IMR-90 (cell line): Measurements from ENCODE around the gene GPR45. TPM values are rescaled to one million over a fixed set of nuclear protein-coding genes. Genes with fewer than 3 reads are reported as not detected.

ENCODE experiments used
- ATAC-seq: fragments of 200-7000 bp; cut with Tn5 transposase; 2 replicates; pipeline ENCODE4 v1.9.1; 2020; ENCODE audit warnings: low read depth, mild to moderate bottlenecking, moderate library complexity
- BruUV-seq: library from RNA; stranded (reverse); fragments of 400-500 nt; replicated peaks from 2 replicates; lab custom pipeline; 2021; lab: Mats Ljungman, UMichigan
- CTCF ChIA-PET: fragments of 300-600 bp; formaldehyde crosslinking; extraction: SDS; loops from one replicate; lab custom pipeline; 2021; ENCODE audit warnings: antibody characterized with exemption; lab: Yijun Ruan, JAX
- POLR2A ChIA-PET: fragments of 300-600 bp; sonication (Branson Sonifier 250); formaldehyde crosslinking; loops from one replicate; lab custom pipeline; 2022; ENCODE audit warnings: antibody characterized with exemption; ENCODE audit not compliant: unreplicated experiment; lab: Charles Lee
- DNase-seq: peaks from one replicate; pipeline ENCODE4 v3.0.0; 2013
- H2AFZ ChIP-seq: replicated peaks from 2 replicates; pipeline ENCODE3; 2013; ENCODE audit warnings: low read length, mild to moderate bottlenecking; ENCODE audit not compliant: poor library complexity
- H2AK5ac ChIP-seq: 2 replicates; pipeline ENCODE4 v1.6.1; 2013; ENCODE audit warnings: low read depth, low read length, inconsistent platforms
- H2AK9ac ChIP-seq: replicated peaks from 2 replicates; pipeline ENCODE3; 2013; ENCODE audit warnings: mild to moderate bottlenecking, low read depth, low read length, moderate library complexity; ENCODE audit not compliant: poor library complexity
- H2BK120ac ChIP-seq: 2 replicates; pipeline ENCODE4 v1.6.1; 2013; ENCODE audit warnings: low read depth, low read length, inconsistent platforms
- H2BK15ac ChIP-seq: 3 replicates; pipeline ENCODE4 v1.6.1; 2013; ENCODE audit warnings: low read depth, low read length, inconsistent platforms
- H2BK20ac ChIP-seq: 2 replicates; pipeline ENCODE4 v1.6.1; 2013; ENCODE audit warnings: low read depth, mild to moderate bottlenecking, inconsistent platforms, low read length, moderate library complexity
- H2BK5ac ChIP-seq: 2 replicates; pipeline ENCODE4 v1.6.1; 2013; ENCODE audit warnings: mild to moderate bottlenecking, low read depth, low read length, inconsistent platforms; ENCODE audit not compliant: poor library complexity, severe bottlenecking
- H3K14ac ChIP-seq: replicated peaks from 2 replicates; pipeline ENCODE4 v1.6.1; 2013; ENCODE audit warnings: low read depth, low read length, inconsistent platforms
- H3K18ac ChIP-seq: 2 replicates; pipeline ENCODE4 v1.6.1; 2013; ENCODE audit warnings: low read depth, low read length, control low read depth
- H3K23ac ChIP-seq: 2 replicates; pipeline ENCODE4 v1.6.1; 2013; ENCODE audit warnings: low read depth, low read length, inconsistent platforms
- H3K27ac ChIP-seq: 2 replicates; pipeline ENCODE4 v1.5.1; 2013; ENCODE audit warnings: mild to moderate bottlenecking, control low read depth, low read length; ENCODE audit not compliant: insufficient read depth
- H3K27me3 ChIP-seq: 2 replicates; pipeline ENCODE4 v1.6.1; 2013; ENCODE audit warnings: low read length; ENCODE audit not compliant: control insufficient read depth, insufficient read depth
- H3K36me3 ChIP-seq: 2 replicates; pipeline ENCODE4 v1.6.1; 2013; ENCODE audit warnings: low read length, mixed read lengths; ENCODE audit not compliant: control insufficient read depth, insufficient read depth
- H3K4ac ChIP-seq: 2 replicates; pipeline ENCODE4 v1.6.1; 2013; ENCODE audit warnings: low read depth, low read length, inconsistent platforms
- H3K4me1 ChIP-seq: 2 replicates; pipeline ENCODE4 v1.6.1; 2013; ENCODE audit warnings: low read length, mixed read lengths; ENCODE audit not compliant: control insufficient read depth, insufficient read depth
- H3K4me2 ChIP-seq: 2 replicates; pipeline ENCODE4 v1.6.1; 2013; ENCODE audit warnings: low read depth, mild to moderate bottlenecking, control low read depth, low read length, moderate library complexity
- H3K4me3 ChIP-seq: 2 replicates; pipeline ENCODE4 v1.5.1; 2013; ENCODE audit warnings: low read depth, mild to moderate bottlenecking, control low read depth, low read length, moderate library complexity; ENCODE audit not compliant: insufficient read depth
- H3K56ac ChIP-seq: 2 replicates; pipeline ENCODE4 v1.6.1; 2013; ENCODE audit warnings: low read length, inconsistent platforms; ENCODE audit not compliant: insufficient read depth; ENCODE audit errors: extremely low read depth
- H3K79me1 ChIP-seq, 2 experiments: 2 replicates each; pipeline ENCODE4 v1.6.1; 2013; ENCODE audit warnings: low read length in 2 of 2, inconsistent platforms in 1 of 2, low read depth in 1 of 2
- H3K9ac ChIP-seq: 2 replicates; pipeline ENCODE4 v1.6.1; 2013; ENCODE audit warnings: low read depth, low read length, control low read depth
- H3K9me1 ChIP-seq: 2 replicates; pipeline ENCODE4 v1.6.1; 2013; ENCODE audit warnings: low read length, inconsistent platforms; ENCODE audit not compliant: insufficient read depth
- H3K9me3 ChIP-seq: 2 replicates; pipeline ENCODE4 v1.6.1; 2013; ENCODE audit warnings: low read length; ENCODE audit not compliant: control insufficient read depth, insufficient read depth
- H4K20me1 ChIP-seq: 2 replicates; pipeline ENCODE4 v1.6.1; 2013; ENCODE audit warnings: low read length, inconsistent platforms; ENCODE audit not compliant: insufficient read depth
- H4K5ac ChIP-seq: 2 replicates; pipeline ENCODE4 v1.6.1; 2013; ENCODE audit warnings: mild to moderate bottlenecking, low read depth, low read length, control low read depth
- H4K8ac ChIP-seq, 2 experiments: 2 replicates each; pipeline ENCODE4 v1.6.1; 2013; ENCODE audit warnings: low read depth in 2 of 2, low read length in 2 of 2, control low read depth in 1 of 2, inconsistent platforms in 1 of 2
- H4K91ac ChIP-seq: 2 replicates; pipeline ENCODE4 v1.6.1; 2013; ENCODE audit warnings: low read depth, low read length, inconsistent platforms; ENCODE audit not compliant: insufficient read depth
- BHLHE40 ChIP-seq: fragments of 150-350 bp; IDR thresholded peaks from 2 replicates; pipeline ENCODE4 v1.6.1; 2016; ENCODE audit warnings: mild to moderate bottlenecking, low read depth, low read length
- CEBPB ChIP-seq: IDR thresholded peaks from 2 replicates; pipeline ENCODE4 v1.6.1; 2012; ENCODE audit warnings: low read depth, low read length, improper control_type of control experiment
- CHD1 ChIP-seq: IDR thresholded peaks from 2 replicates; pipeline ENCODE4 v1.6.1; 2012; ENCODE audit warnings: low read depth, low read length, improper control_type of control experiment
- FOS ChIP-seq: fragments of 150-350 bp; IDR thresholded peaks from 2 replicates; pipeline ENCODE4 v1.6.1; 2016; ENCODE audit warnings: low read depth, low read length
- MAFK ChIP-seq: IDR thresholded peaks from 2 replicates; pipeline ENCODE4 v1.6.1; 2012; ENCODE audit warnings: low read depth, low read length, improper control_type of control experiment
- MAZ ChIP-seq: IDR thresholded peaks from 2 replicates; pipeline ENCODE4 v1.6.1; 2012; ENCODE audit warnings: low read depth, mild to moderate bottlenecking, low read length, improper control_type of control experiment, moderate library complexity, borderline replicate concordance
- MXI1 ChIP-seq: IDR thresholded peaks from 2 replicates; pipeline ENCODE4 v1.6.1; 2012; ENCODE audit warnings: low read depth, mild to moderate bottlenecking, low read length, moderate library complexity, borderline replicate concordance
- RAD21 ChIP-seq: IDR thresholded peaks from 2 replicates; pipeline ENCODE4 v1.6.1; 2012; ENCODE audit warnings: low read length, improper control_type of control experiment
- RCOR1 ChIP-seq: IDR thresholded peaks from 2 replicates; pipeline ENCODE4 v1.6.1; 2012; ENCODE audit warnings: mild to moderate bottlenecking, low read length, improper control_type of control experiment; ENCODE audit not compliant: insufficient replicate concordance
- RFX5 ChIP-seq: IDR thresholded peaks from 2 replicates; pipeline ENCODE4 v1.8.0; 2012; ENCODE audit warnings: low read depth, mild to moderate bottlenecking, low read length, moderate library complexity
- SMC3 ChIP-seq: fragments of 150-350 bp; IDR thresholded peaks from 2 replicates; pipeline ENCODE4 v1.6.1; 2016; ENCODE audit warnings: low read depth, mild to moderate bottlenecking, antibody characterized with exemption, low read length, moderate library complexity
- WGBS, 2 experiments: methylation state at CpG; one replicate each; pipeline versions ENCODE4 v1.1.5 to v1.1.7; 2013; ENCODE audit warnings: missing lambda C conversion rate in 2 of 2; ENCODE audit not compliant: insufficient read length in 1 of 2; ENCODE audit errors: extremely low coverage in 2 of 2; 5-methylcytosine and 5-hydroxymethylcytosine counted together
- dilution Hi-C: fragments of 300-500 bp; cut with HindIII; formaldehyde crosslinking; loops from one replicate; pipeline ENCODE4 v1.14.3; 2018; ENCODE audit warnings: low sequenced_read_pairs; ENCODE audit not compliant: unreplicated experiment
- in situ Hi-C: fragments of 300-500 bp; cut with MboI; formaldehyde crosslinking; loops from 3 replicates; pipeline ENCODE4 v1.14.3; 2019; ENCODE audit warnings: low sequenced_read_pairs, inconsistent platforms, mixed read lengths
- intact Hi-C: fragments of 100-400 bp; cut with micrococcal nuclease; formaldehyde crosslinking; loops from 2 replicates; pipeline ENCODE4 v1.10.0; 2022
- polyA plus RNA-seq, 3 experiments: library from polyadenylated mRNA; depleted of rRNA; stranded (reverse); fragments of >200 nt; gene quantifications; 2 replicates each; pipeline ENCODE4 v1.2.3, GENCODE V29; 2012; ENCODE audit warnings: low replicate concordance in 1 of 3
- total RNA-seq: library from RNA; depleted of rRNA; stranded (reverse); fragments of >200 nt; gene quantifications from 2 replicates; pipeline ENCODE4 v1.2.3, GENCODE V29; 2012
- TF ChIP-seq, protein P1 (sequence below): fragments of 150-350 bp; IDR thresholded peaks from 2 replicates; pipeline ENCODE4 v1.6.1; 2016; ENCODE audit warnings: low read depth, mild to moderate bottlenecking, low read length, moderate library complexity, borderline replicate concordance
- TF ChIP-seq, protein P2 (sequence below): fragments of 150-350 bp; IDR thresholded peaks from 2 replicates; pipeline ENCODE4 v1.6.1; 2017; ENCODE audit warnings: mild to moderate bottlenecking, antibody characterized with exemption, low read length, low read depth
- TF ChIP-seq, protein P3 (sequence below): conservative IDR thresholded peaks from 2 replicates; pipeline ENCODE4 v1.5.1; 2012; ENCODE audit warnings: mild to moderate bottlenecking, low read depth, low read length, improper control_type of control experiment

GPR45 gene
- total and polyA plus RNA-seq, 2 of the 4 experiments (the other 2 are of a cell fraction): not detected

DNA sequence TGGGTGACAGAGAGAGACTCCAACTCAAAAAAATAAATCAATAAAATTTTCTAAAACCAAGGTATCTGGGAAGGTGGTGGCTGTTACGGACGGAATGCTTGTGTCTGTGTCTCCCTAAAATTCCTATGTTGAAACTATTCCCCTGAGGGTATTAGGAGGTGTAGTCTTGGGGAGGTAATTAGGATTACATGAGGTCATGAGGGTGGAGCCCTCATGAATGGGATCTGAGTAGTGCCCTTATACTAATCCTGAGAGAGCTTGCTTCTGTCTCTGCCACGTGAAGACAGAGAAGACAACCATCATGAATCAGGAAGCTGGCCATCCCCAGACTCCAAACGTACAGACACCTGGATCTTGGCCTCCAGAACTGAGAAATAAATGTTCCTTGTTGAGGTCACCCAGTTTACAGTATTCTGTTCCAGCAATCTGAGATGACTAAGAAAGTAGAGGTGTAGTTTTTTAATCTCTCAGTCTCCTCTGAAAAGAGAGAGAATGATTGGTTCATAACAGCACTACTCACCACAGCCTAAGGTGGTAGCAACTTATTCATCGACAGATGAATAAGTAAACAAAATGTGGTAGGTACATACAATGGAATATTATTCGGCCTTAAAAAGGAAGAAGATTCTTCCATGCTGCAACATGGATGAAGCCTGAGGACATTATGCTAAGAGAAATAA lies 49.6 kb downstream of the GPR45 start:
- no peak overlapping the region for H2BK15ac ChIP-seq
- no peak for ATAC-seq
- in situ Hi-C loops: no loop called here
- no peak overlapping the region for H3K14ac ChIP-seq
- intact Hi-C loops: no loop called here
- no peak overlapping the region for H3K27ac ChIP-seq
- H3K4me3 ChIP-seq: no peak overlapping the region
- no peak overlapping the region for H3K4ac ChIP-seq
- no peak overlapping the region for H2AK5ac ChIP-seq
- no peak overlapping the region for H4K5ac ChIP-seq
- no peak overlapping the region for H2BK20ac ChIP-seq
- POLR2A ChIA-PET: no interaction called here
- H3K9me1 ChIP-seq: no peaks in the 10 kb centered on the region
- H4K8ac ChIP-seq: no peak overlapping the region
- H2AK9ac ChIP-seq: no peak overlapping the region
- CTCF ChIA-PET: interaction anchor here (0.6 kb wide), 1 partner anchor 147 kb away, joined by 3 read pairs; no protein-coding TSS in a partner anchor
- H3K4me1 ChIP-seq: 0 out of 2 replicates have a peak, but pooled peaks cover 2% of the 10 kb centered on the region
- H3K27me3 ChIP-seq: no peaks in the 10 kb centered on the region
- no peak overlapping the region for H4K91ac ChIP-seq
- H3K9ac ChIP-seq: no peak overlapping the region
- no peak overlapping the region for H2AFZ ChIP-seq
- no peak overlapping the region for H3K23ac ChIP-seq
- H3K18ac ChIP-seq: no peak overlapping the region
- no peak overlapping the region for H3K4me2 ChIP-seq
- no TSS peak for BruUV-seq
- peaks cover 3 to 4% of the 10 kb centered on the region in 2 experiments; a peak in 1 of 4 replicates for H3K79me1 ChIP-seq
- WGBS, 2 experiments: no CpG with 5 or more reads among the region's 6 CpGs
- no peak overlapping the region for H3K56ac ChIP-seq
- H2BK5ac ChIP-seq: no peak overlapping the region
- H4K20me1 ChIP-seq: no peaks in the 10 kb centered on the region
- dilution Hi-C loops: no loop called here
- TF ChIP-seq MAFK: no peak
- TF ChIP-seq RAD21: no peak
- TF ChIP-seq, protein P1, sequence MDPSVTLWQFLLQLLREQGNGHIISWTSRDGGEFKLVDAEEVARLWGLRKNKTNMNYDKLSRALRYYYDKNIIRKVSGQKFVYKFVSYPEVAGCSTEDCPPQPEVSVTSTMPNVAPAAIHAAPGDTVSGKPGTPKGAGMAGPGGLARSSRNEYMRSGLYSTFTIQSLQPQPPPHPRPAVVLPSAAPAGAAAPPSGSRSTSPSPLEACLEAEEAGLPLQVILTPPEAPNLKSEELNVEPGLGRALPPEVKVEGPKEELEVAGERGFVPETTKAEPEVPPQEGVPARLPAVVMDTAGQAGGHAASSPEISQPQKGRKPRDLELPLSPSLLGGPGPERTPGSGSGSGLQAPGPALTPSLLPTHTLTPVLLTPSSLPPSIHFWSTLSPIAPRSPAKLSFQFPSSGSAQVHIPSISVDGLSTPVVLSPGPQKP: no peak
- no peak for TF ChIP-seq FOS
- no peak for TF ChIP-seq RFX5
- TF ChIP-seq BHLHE40: no peak
- TF ChIP-seq CEBPB: no peak
- no peak for TF ChIP-seq RCOR1
- TF ChIP-seq MXI1: no peak
- no peak for TF ChIP-seq CHD1
- TF ChIP-seq MAZ: no peak
- TF ChIP-seq, protein P2, sequence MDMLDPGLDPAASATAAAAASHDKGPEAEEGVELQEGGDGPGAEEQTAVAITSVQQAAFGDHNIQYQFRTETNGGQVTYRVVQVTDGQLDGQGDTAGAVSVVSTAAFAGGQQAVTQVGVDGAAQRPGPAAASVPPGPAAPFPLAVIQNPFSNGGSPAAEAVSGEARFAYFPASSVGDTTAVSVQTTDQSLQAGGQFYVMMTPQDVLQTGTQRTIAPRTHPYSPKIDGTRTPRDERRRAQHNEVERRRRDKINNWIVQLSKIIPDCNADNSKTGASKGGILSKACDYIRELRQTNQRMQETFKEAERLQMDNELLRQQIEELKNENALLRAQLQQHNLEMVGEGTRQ: no peak
- no peak for TF ChIP-seq SMC3
- TF ChIP-seq, protein P3, sequence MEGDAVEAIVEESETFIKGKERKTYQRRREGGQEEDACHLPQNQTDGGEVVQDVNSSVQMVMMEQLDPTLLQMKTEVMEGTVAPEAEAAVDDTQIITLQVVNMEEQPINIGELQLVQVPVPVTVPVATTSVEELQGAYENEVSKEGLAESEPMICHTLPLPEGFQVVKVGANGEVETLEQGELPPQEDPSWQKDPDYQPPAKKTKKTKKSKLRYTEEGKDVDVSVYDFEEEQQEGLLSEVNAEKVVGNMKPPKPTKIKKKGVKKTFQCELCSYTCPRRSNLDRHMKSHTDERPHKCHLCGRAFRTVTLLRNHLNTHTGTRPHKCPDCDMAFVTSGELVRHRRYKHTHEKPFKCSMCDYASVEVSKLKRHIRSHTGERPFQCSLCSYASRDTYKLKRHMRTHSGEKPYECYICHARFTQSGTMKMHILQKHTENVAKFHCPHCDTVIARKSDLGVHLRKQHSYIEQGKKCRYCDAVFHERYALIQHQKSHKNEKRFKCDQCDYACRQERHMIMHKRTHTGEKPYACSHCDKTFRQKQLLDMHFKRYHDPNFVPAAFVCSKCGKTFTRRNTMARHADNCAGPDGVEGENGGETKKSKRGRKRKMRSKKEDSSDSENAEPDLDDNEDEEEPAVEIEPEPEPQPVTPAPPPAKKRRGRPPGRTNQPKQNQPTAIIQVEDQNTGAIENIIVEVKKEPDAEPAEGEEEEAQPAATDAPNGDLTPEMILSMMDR: no peak
- no peak for DNase-seq
- no peak overlapping the region for H2BK120ac ChIP-seq
- no peaks in the 10 kb centered on the region for H3K9me3 ChIP-seq
- H3K36me3 ChIP-seq: peaks cover 7% of the 10 kb centered on the region
